ENCODE results near the gene PBX2.

DNA sequence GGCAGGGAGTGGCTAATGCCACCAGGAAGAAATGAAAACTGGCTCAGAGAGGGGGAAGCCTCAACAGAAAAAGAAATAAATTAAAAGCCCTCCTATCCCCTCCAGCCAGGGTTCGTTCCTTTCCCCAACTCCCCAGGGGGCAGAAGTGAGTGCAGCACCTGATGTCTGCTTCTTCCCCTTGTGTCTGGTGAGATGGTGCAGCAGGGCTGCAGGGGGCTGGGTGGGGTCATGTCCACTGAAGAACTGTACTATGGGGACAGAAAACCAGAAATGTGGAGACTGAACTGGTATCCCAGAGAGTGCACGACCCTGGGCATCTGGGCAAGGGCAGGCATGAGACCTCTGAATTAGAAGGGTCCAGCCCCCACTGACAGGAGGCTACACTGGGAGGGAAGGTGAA lies 21.7 kb downstream of the PBX2 start:
- TF ChIP-seq, protein P1, sequence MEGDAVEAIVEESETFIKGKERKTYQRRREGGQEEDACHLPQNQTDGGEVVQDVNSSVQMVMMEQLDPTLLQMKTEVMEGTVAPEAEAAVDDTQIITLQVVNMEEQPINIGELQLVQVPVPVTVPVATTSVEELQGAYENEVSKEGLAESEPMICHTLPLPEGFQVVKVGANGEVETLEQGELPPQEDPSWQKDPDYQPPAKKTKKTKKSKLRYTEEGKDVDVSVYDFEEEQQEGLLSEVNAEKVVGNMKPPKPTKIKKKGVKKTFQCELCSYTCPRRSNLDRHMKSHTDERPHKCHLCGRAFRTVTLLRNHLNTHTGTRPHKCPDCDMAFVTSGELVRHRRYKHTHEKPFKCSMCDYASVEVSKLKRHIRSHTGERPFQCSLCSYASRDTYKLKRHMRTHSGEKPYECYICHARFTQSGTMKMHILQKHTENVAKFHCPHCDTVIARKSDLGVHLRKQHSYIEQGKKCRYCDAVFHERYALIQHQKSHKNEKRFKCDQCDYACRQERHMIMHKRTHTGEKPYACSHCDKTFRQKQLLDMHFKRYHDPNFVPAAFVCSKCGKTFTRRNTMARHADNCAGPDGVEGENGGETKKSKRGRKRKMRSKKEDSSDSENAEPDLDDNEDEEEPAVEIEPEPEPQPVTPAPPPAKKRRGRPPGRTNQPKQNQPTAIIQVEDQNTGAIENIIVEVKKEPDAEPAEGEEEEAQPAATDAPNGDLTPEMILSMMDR (conservative IDR thresholded peaks at IDR 0.05 in 1 of 2, IDR thresholded peaks at IDR 0.05 in 1 of 2; ENCODE audit: low read depth in 1 of 2, low read length in 2 of 2) = no peak
- no peak for TF ChIP-seq EZH2 (IDR thresholded peaks at IDR 0.05; ENCODE audit: low read length, missing control alignments)

All from fibroblast of lung (primary cell).